ENCODE data around the gene MPPED2. TPM values are rescaled to one million over a fixed set of nuclear protein-coding genes. Genes with fewer than 3 reads are reported as not detected.

Gene MPPED2
- total RNA-seq, 1 donor from 2014 or later, result 8.9 TPM

- DNase-seq (no peak), ATAC-seq (ENCODE audit: poor library complexity) (peak; percentile 51)
- intact Hi-C loops (cut with DNase I), result no loop called here
These were observed 40.6 kb downstream of the MPPED2 start for GRCh38 chr11:30545507-30545906.

DNA sequence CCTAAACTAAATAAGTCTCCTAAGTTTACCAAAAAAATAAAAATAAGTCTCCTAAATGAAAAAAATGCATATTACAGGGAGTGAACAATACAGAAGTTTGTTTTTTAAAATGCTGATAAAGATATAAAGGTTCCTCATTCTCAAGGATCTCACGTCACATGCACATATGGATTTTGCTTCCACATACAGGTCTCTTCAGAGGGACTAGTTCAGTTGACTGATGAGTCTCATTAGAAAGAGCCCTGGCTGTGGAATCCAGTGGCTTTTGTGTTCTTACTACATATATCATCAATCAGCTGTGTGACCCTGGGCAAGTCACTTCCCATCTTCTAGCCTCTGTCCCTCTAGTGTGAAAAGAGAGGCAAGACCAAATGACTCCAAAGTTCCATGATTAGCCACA is 43.1 kb downstream of the MPPED2 start:
- DNase-seq, result no peak
- no peak for ATAC-seq (ENCODE audit: poor library complexity)
- intact Hi-C loops (cut with DNase I), result no loop called here

GRCh38 chr11:30540781-30541180 is 45.4 kb downstream of the MPPED2 start:
- intact Hi-C loops (cut with DNase I), result no loop called here
- no peak for ATAC-seq (ENCODE audit: poor library complexity)
- no peak for DNase-seq

- DNase-seq, result no peak
- no peak for ATAC-seq (ENCODE audit: poor library complexity)
- intact Hi-C loops (cut with DNase I), result no loop called here
These were observed 47.9 kb downstream of the MPPED2 start for GRCh38 chr11:30538251-30538650.

DNA sequence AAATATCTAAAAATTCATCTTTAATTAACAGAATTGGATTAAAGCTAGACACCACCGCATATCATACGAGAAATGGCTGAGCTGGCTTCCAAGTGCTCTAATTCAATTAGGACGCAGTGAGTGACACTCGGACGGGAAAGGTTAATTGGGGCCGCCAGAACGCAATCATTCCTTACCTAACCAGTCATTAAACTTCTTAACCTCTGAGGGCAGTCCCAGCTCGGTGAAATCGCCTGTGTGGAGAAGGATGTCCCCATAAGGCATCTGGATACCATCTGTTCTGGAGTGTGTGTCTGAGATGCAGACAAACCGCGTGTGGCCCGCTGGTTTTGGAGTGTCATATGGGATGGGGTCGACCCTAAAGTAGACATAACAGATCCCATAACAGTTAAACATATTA is 50.3 kb downstream of the MPPED2 start:
- ATAC-seq (ENCODE audit: poor library complexity) (no peak), DNase-seq (no peak)
- intact Hi-C loops (cut with DNase I), result no loop called here

GRCh38 chr11:30533445-30533947 is 52.7 kb downstream of the MPPED2 start:
- intact Hi-C loops (cut with DNase I), result no loop called here
- DNase-seq (no peak), ATAC-seq (ENCODE audit: poor library complexity) (peak; percentile 48)

GRCh38 chr11:30527566-30527965 is 58.6 kb downstream of the MPPED2 start:
- intact Hi-C loops (cut with DNase I), result no loop called here
- ATAC-seq (ENCODE audit: poor library complexity) (no peak), DNase-seq (no peak)

- DNase-seq (no peak), ATAC-seq (ENCODE audit: poor library complexity) (no peak)
These were observed 59.6 kb downstream of the MPPED2 start for GRCh38 chr11:30526558-30526957.

DNA sequence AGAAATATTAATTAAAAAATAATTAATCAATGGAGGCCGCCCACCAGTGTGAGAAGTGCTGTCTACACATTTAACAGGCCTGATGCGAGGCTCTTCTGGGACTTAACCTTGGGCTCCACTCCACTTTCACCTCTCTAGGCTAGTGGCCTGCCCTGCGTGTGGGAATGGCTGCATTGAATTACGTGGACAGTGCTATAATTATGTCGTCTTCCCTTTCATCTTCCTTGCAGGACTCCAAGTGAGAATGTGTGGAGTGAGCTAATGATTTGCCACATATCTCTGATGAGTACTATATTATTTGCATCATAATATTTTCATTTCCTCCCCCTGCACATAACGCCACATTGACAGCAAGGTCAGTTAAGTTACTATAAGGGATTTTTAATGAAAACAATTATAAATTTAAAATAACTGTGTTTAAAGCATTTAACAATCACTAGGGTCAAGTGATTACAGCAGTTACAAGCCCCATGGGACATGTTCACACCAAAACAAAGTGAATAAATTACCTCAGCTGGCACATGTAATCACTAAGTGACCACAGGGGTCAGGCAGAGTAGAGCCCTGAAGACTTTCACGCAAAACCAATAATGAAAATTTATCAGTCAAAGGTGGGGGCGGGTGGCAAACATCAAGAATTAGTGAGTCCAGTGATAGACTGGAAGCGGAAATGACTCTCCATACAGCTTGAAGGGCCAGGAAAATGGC is 63.5 kb downstream of the MPPED2 start:
- intact Hi-C loops (cut with DNase I), result no loop called here
- no peak for DNase-seq
- no peak for ATAC-seq (ENCODE audit: poor library complexity)

More at GRCh38 chr11:30526558-30526957, 59.6 kb downstream of the MPPED2 start:
- intact Hi-C loops (cut with DNase I), result no loop called here

- intact Hi-C loops (cut with DNase I), result no loop called here
- ATAC-seq (ENCODE audit: poor library complexity), result no peak
These were observed 64.7 kb downstream of the MPPED2 start for GRCh38 chr11:30521297-30522071.

DNA sequence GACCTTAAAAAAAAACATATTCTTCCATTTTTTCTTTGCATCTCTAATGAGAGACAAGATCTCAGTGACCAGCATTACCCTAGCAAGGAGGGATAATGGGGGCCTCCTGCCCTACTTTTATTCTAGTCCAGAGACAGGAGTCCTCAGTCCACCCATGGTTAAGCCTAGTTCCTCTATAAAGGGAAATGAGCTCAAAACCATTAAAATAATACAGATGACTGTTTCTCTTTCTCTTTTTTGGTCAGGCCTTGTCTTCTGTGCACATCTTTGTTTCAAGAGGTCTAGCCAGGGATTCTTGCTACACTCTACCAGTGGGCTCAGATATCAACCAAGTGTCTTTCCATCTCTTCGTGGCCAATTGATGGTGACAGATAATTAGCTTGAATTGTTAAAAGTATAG is 73.1 kb downstream of the MPPED2 start:
- intact Hi-C loops (cut with DNase I), result no loop called here
- DNase-seq, result no peak
- ATAC-seq (ENCODE audit: poor library complexity), result no peak

More at GRCh38 chr11:30521297-30522071, 64.7 kb downstream of the MPPED2 start:
- DNase-seq, result no peak

DNA sequence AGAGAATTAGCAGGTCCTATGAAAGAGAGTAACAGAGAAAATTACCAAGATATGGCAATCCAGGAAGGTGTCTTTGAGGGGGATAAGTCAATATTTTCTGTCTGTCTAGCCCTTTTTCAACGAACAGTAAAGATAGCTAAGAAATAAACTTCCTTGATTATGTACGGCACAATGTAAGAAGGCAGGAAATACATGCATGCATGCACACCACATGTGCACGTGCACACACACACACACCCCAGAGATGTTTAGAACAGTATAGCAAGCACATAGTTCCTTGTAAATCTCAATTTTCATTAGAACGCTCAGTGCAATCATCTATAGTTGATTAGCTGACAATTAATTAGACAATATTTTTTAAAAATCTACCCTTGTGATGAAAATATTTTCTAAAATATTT is 74.7 kb downstream of the MPPED2 start:
- intact Hi-C loops (cut with DNase I), result no loop called here
- no peak for DNase-seq
- ATAC-seq (ENCODE audit: poor library complexity), result no peak

DNA sequence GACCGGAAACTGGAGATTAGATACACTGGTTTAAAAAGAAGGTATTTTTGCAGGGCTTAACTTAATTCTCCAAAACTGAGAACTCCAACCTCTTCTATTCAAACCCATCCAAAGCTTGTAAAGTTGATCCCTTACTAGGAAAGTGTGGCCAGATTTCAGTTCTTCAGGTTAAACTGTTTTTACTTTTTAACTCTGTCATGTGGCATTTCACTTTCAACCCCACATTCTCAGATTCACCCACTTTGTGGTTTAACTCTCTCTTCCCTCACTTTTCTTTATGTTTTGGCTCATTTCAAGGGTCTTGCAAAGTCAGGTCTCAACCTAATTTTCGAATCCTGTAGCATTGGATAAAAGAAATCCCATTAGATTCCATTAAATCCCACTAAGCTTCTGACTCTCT is 75.4 kb downstream of the MPPED2 start:
- DNase-seq (no peak), ATAC-seq (ENCODE audit: poor library complexity) (no peak)
- intact Hi-C loops (cut with DNase I), result no loop called here

DNA sequence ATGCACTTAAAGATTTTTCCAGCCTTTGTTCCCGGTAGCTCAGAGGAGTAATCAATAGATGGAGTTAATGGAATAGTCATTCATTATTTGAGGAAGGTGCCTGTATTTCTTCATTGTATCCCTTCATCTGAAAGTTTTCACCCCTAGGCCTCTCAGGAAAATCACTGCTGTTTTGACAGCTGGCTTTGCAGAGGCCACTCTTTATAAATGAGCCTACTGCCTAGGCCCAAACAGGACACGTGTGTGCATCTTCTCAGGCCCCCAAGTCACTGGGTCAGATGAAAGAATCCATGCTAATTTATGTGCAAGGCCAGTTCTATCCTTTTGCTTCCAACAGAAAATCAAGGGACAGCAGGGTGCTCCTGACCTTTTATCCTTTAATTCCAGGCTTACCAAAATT is 76.8 kb downstream of the MPPED2 start:
- no peak for ATAC-seq (ENCODE audit: poor library complexity)
- intact Hi-C loops (cut with DNase I), result no loop called here
- DNase-seq, result no peak

GRCh38 chr11:30508594-30508993 is 77.6 kb downstream of the MPPED2 start:
- intact Hi-C loops (cut with DNase I), result no loop called here

DNA sequence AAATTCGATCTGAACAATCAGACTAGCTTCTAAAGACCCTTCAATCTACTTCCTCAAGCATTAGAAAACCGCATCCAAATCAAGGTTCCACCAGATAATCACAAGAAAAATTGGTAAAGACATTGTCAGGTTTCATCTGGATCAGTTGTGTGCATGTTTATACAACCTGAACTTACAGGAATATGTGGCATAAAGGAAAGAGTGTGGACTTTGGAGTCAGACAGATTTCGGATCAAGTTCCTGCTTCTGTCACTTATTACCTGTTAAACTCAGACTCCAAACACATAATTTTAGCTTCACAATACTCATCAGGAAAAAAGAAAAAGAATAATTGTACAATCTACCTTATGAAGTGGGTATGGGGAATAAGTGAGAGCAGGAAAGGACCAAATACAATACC is 80.5 kb downstream of the MPPED2 start:
- intact Hi-C loops (cut with DNase I), result no loop called here
- ATAC-seq (ENCODE audit: poor library complexity), result no peak
- DNase-seq, result no peak

More at GRCh38 chr11:30508594-30508993, 77.6 kb downstream of the MPPED2 start:
- no peak for DNase-seq
- peak; percentile 89 for ATAC-seq (ENCODE audit: poor library complexity)

- ATAC-seq (ENCODE audit: poor library complexity), result no peak
- DNase-seq, result no peak
- intact Hi-C loops (cut with DNase I), result no loop called here
These were observed 81.7 kb downstream of the MPPED2 start for GRCh38 chr11:30504468-30504867.

GRCh38 chr11:30503156-30503555 is 83.0 kb downstream of the MPPED2 start:
- intact Hi-C loops (cut with DNase I), result no loop called here
- no peak for DNase-seq
- ATAC-seq (ENCODE audit: poor library complexity), result peak; percentile 72

GRCh38 chr11:30502305-30502704 is 83.8 kb downstream of the MPPED2 start:
- DNase-seq (no peak), ATAC-seq (ENCODE audit: poor library complexity) (peak; percentile 51)
- intact Hi-C loops (cut with DNase I), result no loop called here

DNA sequence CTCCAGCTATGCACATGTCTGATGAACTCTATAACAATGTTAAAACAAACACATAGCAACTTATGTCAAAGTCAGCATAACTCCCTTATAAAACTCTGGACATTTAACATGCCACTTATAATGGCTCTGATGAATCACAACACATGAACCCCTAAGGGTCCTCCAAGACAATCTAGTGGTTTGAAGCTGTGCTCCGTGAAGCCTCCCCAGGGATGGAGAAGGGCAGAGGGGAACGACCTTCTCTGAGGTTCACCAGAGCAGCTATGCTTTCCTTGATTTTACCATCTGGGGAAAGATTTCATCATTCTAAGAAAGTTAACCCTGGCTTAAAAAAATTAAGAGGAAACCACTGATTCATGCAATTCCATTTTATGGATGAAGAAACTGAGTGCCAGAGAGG is 84.4 kb downstream of the MPPED2 start:
- DNase-seq (peak; percentile 38), ATAC-seq (ENCODE audit: poor library complexity) (peak; percentile 45)
- intact Hi-C loops (cut with DNase I), result no loop called here

Data from Right ventricle myocardium superior (tissue), 1 donor.